HEK293T (cell line): ENCODE measurements around the gene COG1.

Experiments used
- CTCF ChIA-PET: fragments of 350-600 bp; formaldehyde crosslinking; extraction: SDS; loops from one replicate; lab custom pipeline; 2021; ENCODE audit warnings: antibody characterized with exemption, inconsistent platforms; lab: Yijun Ruan, JAX
- POLR2A ChIA-PET: fragments of 350-600 bp; formaldehyde crosslinking; extraction: SDS; loops from one replicate; lab custom pipeline; 2020; ENCODE audit warnings: antibody characterized with exemption, inconsistent platforms; lab: Yijun Ruan, JAX
- DNase-seq: peaks from one replicate; pipeline ENCODE4 v3.0.0; 2012; ENCODE audit warnings: mixed read lengths; ENCODE audit errors: extremely low spot score
- ARNT ChIP-seq: fragments of 450-650 bp; IDR thresholded peaks from 2 replicates; pipeline ENCODE4 v1.6.1; 2017; ENCODE audit warnings: mild to moderate bottlenecking
- BHLHE40 ChIP-seq: fragments of 450-650 bp; IDR thresholded peaks from 2 replicates; pipeline ENCODE4 v1.6.1; 2016; ENCODE audit warnings: mild to moderate bottlenecking, moderate library complexity, borderline replicate concordance
- CTBP1 ChIP-seq: fragments of 450-650 bp; IDR thresholded peaks from 2 replicates; pipeline ENCODE4 v1.6.1; 2016; ENCODE audit warnings: borderline replicate concordance
- ELF4 ChIP-seq: fragments of 450-650 bp; IDR thresholded peaks from 2 replicates; pipeline ENCODE4 v1.6.1; 2017; ENCODE audit warnings: antibody characterized with exemption
- FOXA1 ChIP-seq: fragments of 450-650 bp; IDR thresholded peaks from 2 replicates; pipeline ENCODE4 v1.6.1; 2016; ENCODE audit warnings: mild to moderate bottlenecking
- FOXK2 ChIP-seq: fragments of 450-650 bp; IDR thresholded peaks from 2 replicates; pipeline ENCODE4 v1.6.1; 2016; ENCODE audit warnings: mild to moderate bottlenecking
- FOXM1 ChIP-seq: fragments of 450-650 bp; IDR thresholded peaks from 2 replicates; pipeline ENCODE4 v1.6.1; 2017; ENCODE audit warnings: mild to moderate bottlenecking, borderline replicate concordance
- HDGF ChIP-seq: fragments of 450-650 bp; IDR thresholded peaks from 2 replicates; pipeline ENCODE4 v1.6.1; 2017; ENCODE audit warnings: antibody characterized with exemption, borderline replicate concordance
- L3MBTL2 ChIP-seq: fragments of 450-650 bp; conservative IDR thresholded peaks from 2 replicates; pipeline ENCODE4 v1.6.1; 2016; ENCODE audit warnings: mild to moderate bottlenecking
- LEF1 ChIP-seq: fragments of 450-650 bp; IDR thresholded peaks from 2 replicates; pipeline ENCODE4 v1.6.1; 2017; ENCODE audit warnings: mild to moderate bottlenecking, borderline replicate concordance
- NFRKB ChIP-seq: fragments of 450-650 bp; IDR thresholded peaks from 2 replicates; pipeline ENCODE4 v1.6.1; 2016; ENCODE audit warnings: mild to moderate bottlenecking, moderate library complexity
- PKNOX1 ChIP-seq: fragments of 450-650 bp; IDR thresholded peaks from 2 replicates; pipeline ENCODE4 v1.6.1; 2016
- SP1 ChIP-seq: fragments of 450-650 bp; IDR thresholded peaks from 2 replicates; pipeline ENCODE4 v1.6.1; 2017
- SUZ12 ChIP-seq: fragments of 450-650 bp; IDR thresholded peaks from 2 replicates; pipeline ENCODE4 v1.6.1; 2016; ENCODE audit warnings: mild to moderate bottlenecking
- TARDBP ChIP-seq: fragments of 450-650 bp; IDR thresholded peaks from 2 replicates; pipeline ENCODE4 v1.6.1; 2016
- ZNF384 ChIP-seq: fragments of 450-650 bp; IDR thresholded peaks from 2 replicates; pipeline ENCODE4 v1.6.1; 2016

The COG1 gene

DNA sequence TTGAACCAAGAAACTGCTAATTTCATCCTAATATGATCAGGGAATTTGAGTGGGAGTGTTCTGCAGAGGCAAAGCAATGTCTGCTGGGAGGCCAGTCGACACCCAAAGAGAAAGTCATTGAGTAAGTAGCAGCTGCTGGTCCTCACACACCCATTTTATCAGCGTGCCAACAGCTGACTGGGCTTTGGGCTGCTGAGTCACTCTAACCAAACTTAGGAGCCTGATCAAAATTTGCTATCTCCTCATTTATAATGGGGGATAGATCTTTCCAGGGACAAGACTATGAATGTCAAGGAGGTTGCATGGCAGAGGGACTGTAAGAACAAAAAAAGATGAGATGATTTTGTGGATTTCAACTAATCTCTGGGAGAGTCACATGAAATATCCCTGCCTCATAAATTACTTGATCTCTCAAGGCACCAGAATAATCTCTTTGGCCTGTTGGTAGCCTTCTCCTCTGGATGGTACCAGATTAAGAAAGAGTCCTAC is 35.9 kb downstream of the COG1 start:
- peak; percentile 24 for DNase-seq
- TF ChIP-seq NFRKB (no peak), LEF1 (no peak), FOXK2 (no peak), BHLHE40 (no peak), ELF4 (no peak)
- CTCF ChIA-PET = interaction anchor here (0.7 to 1.3 kb wide), 2 partner anchors 32 to 501 kb away, joined by 3 to 4 read pairs; no protein-coding TSS in a partner anchor
- POLR2A ChIA-PET = no interaction called here

- ChIA-PET CTCF (no interaction called here), POLR2A (no interaction called here)
- TF ChIP-seq PKNOX1 = peak; percentile 83
- no peak for TF ChIP-seq ELF4
- no peak for DNase-seq
Observed at GRCh38 chr17:73230088-73230487, 37.2 kb downstream of the COG1 start.

DNA sequence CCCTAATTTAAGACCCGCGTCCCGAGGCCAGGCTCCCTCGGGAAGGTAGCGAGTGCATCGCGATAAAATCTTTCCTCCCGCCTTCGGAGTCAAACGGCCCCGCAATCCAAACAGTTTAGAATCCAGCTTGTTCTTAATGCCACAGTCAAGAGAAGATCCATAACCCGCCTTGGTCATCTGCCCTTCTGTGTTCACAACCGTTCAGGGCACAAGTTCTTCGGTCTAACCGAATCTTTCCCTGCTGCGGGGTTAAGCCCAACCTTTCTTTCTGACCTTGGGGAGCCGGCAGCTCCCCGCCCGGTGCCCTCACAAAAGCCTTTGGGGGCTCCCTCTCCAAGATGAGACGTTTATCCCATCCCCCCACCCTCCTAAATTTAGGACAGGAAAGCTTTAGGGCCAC is 38.5 kb downstream of the COG1 start:
- ChIA-PET POLR2A (interaction anchor here (0.6 to 2.4 kb wide), 11 partner anchors 9 to 91 kb away, joined by 3 to 19 read pairs (median 4); partner anchors contain the start of gene COG1), CTCF (interaction anchor here (0.5 to 1.0 kb wide), 2 partner anchors 17 to 29 kb away, joined by 3 to 4 read pairs; no protein-coding TSS in a partner anchor)
- TF ChIP-seq FOXK2 = no peak
- TF ChIP-seq ARNT = no peak
- TF ChIP-seq ELF4 = no peak
- no peak for TF ChIP-seq CTBP1
- TF ChIP-seq NFRKB = no peak
- no peak for TF ChIP-seq FOXA1
- no peak for TF ChIP-seq SUZ12
- TF ChIP-seq TARDBP = no peak
- no peak for TF ChIP-seq BHLHE40
- no peak for TF ChIP-seq LEF1
- TF ChIP-seq L3MBTL2 = no peak
- no peak for TF ChIP-seq ZNF384
- TF ChIP-seq SP1 = no peak
- DNase-seq = peak; percentile 30

- POLR2A ChIA-PET = interaction anchor here (0.6 to 2.4 kb wide), 18 partner anchors 9 to 138 kb away, joined by 3 to 19 read pairs (median 4); partner anchors contain the start of genes COG1 and SSTR2
- TF ChIP-seq HDGF = peak; percentile 87; the same call in 1 of the 2 replicates
- TF ChIP-seq CTBP1 = peak; percentile 13; the same call in 1 of the 2 replicates
- TF ChIP-seq FOXK2 = no peak
- TF ChIP-seq FOXA1 = no peak
- CTCF ChIA-PET = interaction anchor here (0.8 to 1.1 kb wide), 4 partner anchors 18 to 672 kb away, joined by 3 to 6 read pairs (median 4); no protein-coding TSS in a partner anchor
- DNase-seq = peak; percentile 99
Observed at GRCh38 chr17:73231841-73232586, 39.2 kb downstream of the COG1 start.

- ChIA-PET POLR2A (interaction anchor here (0.7 to 2.4 kb wide), 14 partner anchors 10 to 137 kb away, joined by 3 to 19 read pairs (median 3); partner anchors contain the start of genes COG1 and SSTR2), CTCF (interaction anchor here (0.8 to 1.1 kb wide), 3 partner anchors 36 to 673 kb away, joined by 3 to 6 read pairs (median 4); no protein-coding TSS in a partner anchor)
- TF ChIP-seq BHLHE40 (no peak), FOXM1 (peak; percentile 88; the same call in 1 of the 2 replicates)
- DNase-seq = peak; percentile 55
Observed at GRCh38 chr17:73232587-73233373, 39.9 kb downstream of the COG1 start.

GRCh38 chr17:73234736-73235135 is 41.9 kb downstream of the COG1 start:
- DNase-seq = no peak
- POLR2A ChIA-PET = interaction anchor here (0.6 kb wide), 1 partner anchor 129 kb away, joined by 4 read pairs; no protein-coding TSS in a partner anchor
- no peak for TF ChIP-seq ARNT
- TF ChIP-seq FOXK2 = no peak
- TF ChIP-seq SUZ12 = no peak
- TF ChIP-seq TARDBP = no peak
- no peak for TF ChIP-seq ELF4
- TF ChIP-seq BHLHE40 = no peak
- no peak for TF ChIP-seq CTBP1
- no peak for TF ChIP-seq L3MBTL2
- TF ChIP-seq NFRKB = no peak
- TF ChIP-seq PKNOX1 = no peak
- TF ChIP-seq FOXA1 = no peak
- TF ChIP-seq FOXM1 = no peak
- TF ChIP-seq ZNF384 = no peak
- no peak for TF ChIP-seq SP1
- no peak for TF ChIP-seq LEF1
- TF ChIP-seq HDGF = no peak
- CTCF ChIA-PET = no interaction called here
